ENCODE results near the gene MIAT.

The MIAT gene

DNA sequence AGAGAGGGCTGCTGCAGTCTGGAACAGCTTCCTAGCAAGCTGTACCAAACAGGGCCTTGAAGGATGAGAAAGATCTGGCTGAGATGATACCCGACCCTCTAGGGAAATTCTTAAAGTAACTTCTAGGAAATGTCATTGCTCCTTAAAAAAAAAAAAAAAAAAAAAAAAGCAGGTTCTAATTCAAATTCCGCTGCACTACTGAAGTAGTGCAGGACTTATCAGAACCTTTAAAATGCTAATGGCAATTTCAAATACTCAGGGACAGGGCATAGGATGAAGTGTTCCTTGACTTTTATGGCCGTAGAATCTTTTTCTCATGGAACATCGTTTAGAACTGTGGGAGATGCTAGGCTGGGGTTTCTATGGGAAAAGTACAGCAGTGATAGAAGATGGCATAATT, 13.1 kb downstream of the MIAT start:
- no peak for DNase-seq

- DNase-seq: no peak
Measured at GRCh38 chr22:26671317-26672059, 14.1 kb downstream of the MIAT start.

DNA sequence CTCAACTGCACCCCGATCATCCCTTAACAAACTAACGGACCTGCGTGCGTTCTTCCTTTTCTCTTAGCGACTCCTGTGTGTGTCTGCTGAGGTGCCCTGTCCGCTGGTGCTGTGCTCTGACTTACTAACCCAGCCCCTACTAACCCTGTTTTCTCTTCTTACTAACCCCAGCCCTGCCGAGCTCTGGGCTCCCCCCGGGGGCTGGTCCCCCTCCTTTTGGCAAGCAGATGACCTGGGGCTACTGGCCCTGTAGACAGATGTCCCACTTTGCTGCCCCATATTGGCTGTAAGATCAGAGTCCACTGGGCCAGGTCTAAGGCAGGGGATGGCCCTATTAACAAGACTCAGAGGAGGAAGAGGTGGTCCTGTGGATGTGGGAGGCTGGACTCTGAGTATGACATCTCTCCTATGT, 14.7 kb downstream of the MIAT start:
- no peak for DNase-seq

DNA sequence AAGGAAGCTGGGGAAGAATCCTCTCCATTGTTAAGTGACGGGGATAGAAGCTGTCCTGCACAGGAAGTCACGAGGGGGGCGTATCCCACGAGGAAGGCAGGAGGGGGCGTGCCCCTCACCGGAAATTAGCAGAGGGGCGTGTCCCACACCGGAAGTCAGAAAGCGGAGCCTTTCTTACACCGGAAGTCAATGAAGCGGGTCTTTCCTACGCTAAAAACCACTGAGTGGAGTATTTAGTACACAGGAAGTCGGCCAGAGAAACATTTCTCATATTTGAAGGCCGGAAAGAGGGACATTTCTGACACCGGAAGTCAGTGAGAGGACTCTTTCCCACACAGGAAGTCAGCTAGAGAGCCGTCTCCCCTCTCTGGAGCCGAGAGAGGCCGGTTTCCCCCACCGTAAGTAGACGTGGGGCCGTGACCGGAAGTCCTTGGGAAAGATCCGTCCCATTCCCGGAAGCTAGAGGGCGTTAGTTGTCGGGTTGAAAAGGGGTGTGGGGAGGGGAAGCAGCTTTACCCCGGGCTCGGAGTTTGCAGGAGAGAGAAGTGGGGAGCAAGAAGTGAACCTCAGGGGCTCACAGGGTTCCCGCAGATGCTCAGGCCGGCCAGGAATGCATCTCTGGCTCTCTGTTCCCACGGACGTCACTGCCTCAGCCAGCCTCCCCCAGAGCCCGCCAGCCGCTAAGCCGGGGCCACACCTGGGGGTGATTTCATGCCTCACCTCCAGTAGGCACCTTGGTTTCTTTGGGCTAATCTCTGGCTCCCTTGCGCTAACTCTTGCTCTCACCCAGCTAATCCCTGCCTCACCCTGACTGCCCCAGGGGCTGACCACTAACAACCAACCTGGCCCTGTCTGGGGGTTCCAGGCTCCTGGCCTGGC, 15.4 kb downstream of the MIAT start:
- no peak for DNase-seq

DNA sequence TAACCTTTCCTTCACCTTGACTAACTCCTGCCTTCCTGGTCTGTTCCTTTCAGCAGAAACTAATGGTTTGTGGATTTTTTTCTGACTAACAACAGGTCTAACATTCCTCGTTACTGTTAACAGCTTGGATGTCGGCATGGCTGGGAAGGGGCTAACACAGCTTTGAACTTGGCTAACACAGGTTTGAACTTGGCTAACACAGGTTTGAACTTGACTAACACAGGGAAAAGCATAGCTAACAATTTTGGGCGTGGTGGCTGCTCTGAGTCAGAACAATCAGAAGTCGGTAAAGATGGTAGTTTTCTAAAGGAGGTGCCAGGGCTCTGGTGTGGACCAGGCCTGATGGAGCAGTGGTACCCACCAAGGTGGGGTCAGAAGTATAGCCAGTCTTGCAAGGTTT, 16.1 kb downstream of the MIAT start:
- DNase-seq: no peak

DNA sequence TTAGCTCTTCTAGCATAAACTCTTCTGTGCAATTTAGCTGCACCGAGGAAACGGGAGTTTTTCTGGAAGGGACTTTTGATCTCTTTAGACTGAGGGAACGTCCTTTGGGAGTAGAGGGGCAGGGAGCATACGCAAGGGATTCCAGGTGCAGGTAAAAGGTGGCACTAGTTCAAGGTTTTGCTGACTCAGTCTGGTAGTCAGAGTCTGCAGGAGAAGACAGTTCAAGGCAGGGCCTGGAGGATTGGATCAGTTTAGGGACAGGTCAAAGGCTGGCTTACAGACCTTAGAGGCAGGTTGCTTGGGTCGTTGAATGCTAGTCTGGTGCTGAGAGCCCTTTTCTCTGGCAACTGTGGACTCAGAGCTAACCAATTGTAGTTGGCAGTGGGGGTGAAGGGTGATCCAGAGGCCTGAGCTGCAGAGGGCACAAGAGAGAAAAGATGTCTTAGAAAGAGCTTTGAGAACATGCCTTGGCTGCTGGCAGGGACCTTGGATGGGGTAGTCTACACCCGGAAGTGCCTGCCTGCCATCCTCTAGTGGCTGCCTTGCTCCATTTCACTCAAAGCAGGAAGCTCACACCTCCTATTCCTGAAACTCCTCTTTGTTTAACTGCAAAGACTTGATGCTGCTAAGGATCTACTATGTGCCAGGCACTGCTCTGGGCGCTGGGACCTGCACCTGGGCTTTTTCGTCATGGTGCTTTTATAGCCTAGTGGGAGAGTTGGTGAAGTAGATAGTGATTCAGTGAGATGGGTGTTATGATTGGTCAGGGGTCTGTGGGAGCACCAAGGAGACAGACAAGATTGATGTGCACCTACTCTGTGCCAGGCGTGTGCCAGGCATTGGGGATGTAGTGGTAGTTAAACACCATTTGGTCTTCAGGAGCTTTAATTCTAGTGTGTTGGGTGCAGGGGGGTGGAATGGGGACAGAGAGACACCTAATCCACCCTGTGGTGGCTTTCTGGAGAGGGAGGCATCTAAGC, 17.1 kb downstream of the MIAT start:
- no peak for DNase-seq

- DNase-seq: no peak
Measured at GRCh38 chr22:26675687-26676268, 18.4 kb downstream of the MIAT start.

DNA sequence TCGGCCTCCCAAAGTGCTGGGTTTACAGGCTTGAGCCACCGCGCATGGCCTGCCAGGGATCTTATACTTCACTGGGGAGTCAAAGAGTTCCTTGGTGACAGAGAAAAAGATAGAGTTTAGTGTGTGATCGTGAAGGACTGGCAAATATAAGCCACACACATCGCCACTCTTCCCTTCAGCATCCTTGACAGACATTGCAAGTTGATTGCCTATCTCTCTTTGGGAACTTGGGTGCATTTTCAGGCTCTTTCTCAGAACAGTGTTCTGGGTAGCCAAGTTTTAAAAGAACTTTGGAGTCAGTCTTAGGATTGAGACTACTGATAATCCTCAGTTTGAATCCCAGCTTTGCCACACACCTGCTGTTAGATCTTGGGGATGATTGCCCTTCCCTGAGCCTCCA, 19.8 kb downstream of the MIAT start:
- DNase-seq: no peak

- DNase-seq: no peak
Measured at GRCh38 chr22:26679003-26679629, 21.7 kb downstream of the MIAT start.

- no peak for DNase-seq
Measured at GRCh38 chr22:26680485-26680884, 23.1 kb downstream of the MIAT start.

DNA sequence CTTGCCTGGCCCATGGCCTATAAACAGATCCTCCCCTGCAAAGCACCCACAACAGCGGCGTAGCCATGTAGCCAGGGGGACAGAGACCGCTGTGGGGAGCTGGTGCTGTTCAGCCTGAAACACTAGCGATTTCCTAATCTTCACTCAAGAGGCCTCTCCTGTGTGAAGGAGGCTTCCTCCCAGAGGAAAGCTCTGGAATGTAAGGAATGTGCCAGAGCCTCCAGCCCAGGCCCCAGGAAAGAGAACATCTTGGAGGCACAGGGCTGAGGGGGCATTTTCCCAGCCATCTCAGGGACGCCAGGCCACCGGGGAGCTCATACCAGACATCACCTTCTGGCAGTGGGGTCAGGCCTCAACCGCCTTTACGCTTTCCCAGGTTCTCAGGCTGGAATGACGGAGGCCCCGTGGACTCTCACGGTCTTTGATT, 24.0 kb downstream of the MIAT start:
- no peak for DNase-seq

DNA sequence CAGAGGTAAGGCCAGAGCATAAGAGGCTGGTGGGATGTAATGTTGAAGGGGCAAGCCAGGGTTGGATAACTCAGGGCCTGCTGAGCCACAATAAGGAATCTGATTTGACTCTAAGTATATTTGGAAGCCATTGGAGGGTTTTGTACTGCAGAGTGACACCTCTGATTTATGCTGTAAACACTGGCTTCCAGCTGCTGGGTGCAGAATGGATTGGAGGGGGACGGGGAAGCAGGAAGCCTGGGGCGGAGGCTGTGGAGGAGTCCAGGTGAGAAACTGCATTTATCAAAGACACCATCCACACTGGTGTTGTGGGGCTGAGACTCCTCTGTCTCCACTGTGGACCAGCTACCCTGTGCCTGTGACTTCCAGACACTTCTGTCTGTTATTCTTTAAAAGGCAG, 26.8 kb downstream of the MIAT start:
- no peak for DNase-seq

DNA sequence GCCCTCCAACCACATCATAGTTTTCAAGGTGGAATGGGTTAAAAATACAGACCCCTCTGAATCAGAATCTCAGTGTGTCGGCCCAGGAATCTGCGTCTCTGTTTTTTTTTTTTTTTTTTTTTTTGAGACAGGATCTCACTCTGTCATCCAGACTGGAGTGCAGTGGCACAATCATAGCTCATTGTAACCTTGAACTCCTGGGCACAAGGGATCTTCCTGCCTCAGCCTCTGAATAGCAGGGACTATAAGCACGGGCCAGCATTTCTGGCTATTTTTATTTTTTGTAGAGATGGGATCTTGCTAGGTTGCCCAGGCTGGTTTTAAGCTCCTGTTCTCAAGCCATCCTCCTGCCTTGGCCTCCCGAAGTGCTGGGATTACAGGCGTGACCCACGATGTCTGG, 28.2 kb downstream of the MIAT start:
- DNase-seq: no peak

GRCh38 chr22:26687439-26687838, 30.1 kb downstream of the MIAT start:
- no peak for DNase-seq

- DNase-seq: no peak
Measured at GRCh38 chr22:26689513-26690301, 32.3 kb downstream of the MIAT start.

GRCh38 chr22:26690654-26691376, 33.4 kb downstream of the MIAT start:
- no peak for DNase-seq

GRCh38 chr22:26691377-26691716, 34.0 kb downstream of the MIAT start:
- no peak for DNase-seq

DNA sequence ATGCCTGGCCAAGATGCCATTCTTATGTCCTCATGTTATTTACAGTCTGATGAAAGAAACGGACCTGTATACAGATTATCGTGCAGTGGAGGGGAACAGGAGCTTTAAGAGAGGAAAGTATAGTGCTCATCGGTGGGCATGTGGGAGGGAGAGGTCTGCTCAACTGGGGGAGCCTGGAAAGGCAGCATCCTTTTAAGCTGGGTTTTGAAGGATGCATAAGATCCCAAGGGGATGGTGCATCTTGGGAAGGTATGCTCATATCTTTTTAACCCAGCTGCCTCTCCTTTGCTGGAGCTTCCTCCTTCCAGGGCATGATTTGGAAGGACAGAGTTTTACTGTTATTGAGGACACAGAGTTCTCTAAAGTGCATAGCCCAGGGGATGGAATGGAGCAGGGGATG, 34.8 kb downstream of the MIAT start:
- no peak for DNase-seq

GRCh38 chr22:26697151-26697550, 39.8 kb downstream of the MIAT start:
- no peak for DNase-seq

DNA sequence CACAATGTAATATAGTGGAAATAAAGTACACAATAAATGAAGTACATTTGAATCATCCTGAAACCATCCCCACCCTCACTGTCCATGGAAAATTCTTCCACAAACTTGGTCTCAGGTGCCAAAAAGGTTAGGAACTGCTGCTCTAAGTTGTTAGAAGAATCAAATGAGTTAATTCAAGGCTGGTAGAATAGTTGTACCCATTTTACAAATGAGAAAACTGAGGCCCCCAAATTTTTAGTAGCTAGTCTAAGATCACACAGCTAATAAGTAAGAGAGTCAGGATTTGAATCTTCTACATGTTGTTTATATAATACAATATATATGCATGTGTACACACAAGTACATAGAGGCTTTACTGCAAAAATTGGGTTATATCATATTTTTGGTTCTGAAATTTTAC, 43.1 kb downstream of the MIAT start:
- no peak for DNase-seq

GRCh38 chr22:26700886-26701285, 43.5 kb downstream of the MIAT start:
- DNase-seq: no peak

All from cortex of kidney (tissue), 1 donor.